H54 (cell line): Measurements from ENCODE around the gene DNAH3.
"Not testable (repeated sequence)": the region's sequence is repeated elsewhere in the genome, so short reads cannot be mapped to it uniquely, and the experiment has no call there.

ENCODE experiments used
- DNase-seq: peaks from one replicate; pipeline ENCODE4 v3.0.0; 2011; ENCODE audit warnings: low spot score, mixed read lengths; ENCODE audit not compliant: insufficient read length
- FAIRE-seq: peaks from 3 replicates; lab custom pipeline; 2011; peaks lifted over from hg19 to GRCh38; lab: Jason Lieb, UNC
- POLR2A ChIP-seq: IDR thresholded peaks from 2 replicates; pipeline ENCODE4 v1.6.1; 2011; ENCODE audit warnings: low read depth, mild to moderate bottlenecking, low read length

DNAH3 gene

DNA sequence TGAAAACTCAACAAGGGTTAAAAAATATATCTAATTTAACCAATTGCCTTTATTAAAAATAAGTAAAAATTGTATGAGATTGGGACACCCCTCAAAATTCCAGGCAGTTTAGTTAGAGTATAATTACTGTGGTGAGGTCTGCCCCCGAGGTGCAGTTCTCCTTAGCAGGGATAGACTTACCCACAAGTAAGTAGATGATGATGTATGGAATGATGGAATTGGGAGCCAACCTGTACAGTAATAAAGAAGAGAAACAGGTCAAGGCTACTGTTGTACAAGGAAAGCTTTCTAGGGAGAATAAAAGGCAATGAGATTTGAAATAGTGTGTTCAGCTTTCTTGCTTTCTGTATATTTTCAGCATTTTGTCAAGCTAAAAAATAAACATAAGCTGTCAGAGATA, 9.6 kb upstream of the DNAH3 start:
- DNase-seq = no peak
- TF ChIP-seq POLR2A = no peak
- FAIRE-seq = no peak

DNA sequence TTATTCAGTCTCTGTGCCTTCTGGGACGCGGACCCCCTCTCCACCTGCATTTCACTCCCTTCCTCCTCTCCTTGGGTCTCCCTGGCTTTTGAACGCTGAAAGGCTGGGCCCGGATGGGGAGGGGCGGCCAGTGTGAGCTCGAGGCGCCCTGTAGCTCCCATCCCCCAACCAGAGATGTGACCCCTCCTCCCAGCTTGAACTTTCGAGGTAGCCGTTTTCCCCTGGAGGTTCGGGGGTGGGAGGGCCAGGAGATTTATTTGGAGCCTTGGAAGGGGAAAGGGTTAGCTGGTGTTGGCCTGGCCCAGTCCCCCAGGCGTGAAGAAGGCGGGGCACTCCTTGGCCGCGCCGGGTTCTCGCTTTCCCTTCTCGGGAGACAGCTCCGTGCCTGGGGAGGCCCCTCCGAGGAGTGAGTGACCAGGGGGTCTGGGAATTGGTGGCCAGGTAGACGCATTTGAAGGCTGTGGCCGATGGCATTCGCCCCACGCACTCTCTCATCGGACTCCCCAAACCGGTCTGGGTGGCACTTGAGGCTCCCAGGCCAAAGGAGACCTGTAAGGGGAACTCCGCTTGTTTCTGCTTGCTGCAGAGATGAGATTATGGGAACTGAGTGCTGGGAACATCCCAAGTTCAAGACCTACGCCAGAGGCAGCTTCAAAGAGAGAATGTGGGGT, 8.8 kb upstream of the DNAH3 start:
- no peak for TF ChIP-seq POLR2A
- no peak for DNase-seq
- FAIRE-seq = no peak

DNA sequence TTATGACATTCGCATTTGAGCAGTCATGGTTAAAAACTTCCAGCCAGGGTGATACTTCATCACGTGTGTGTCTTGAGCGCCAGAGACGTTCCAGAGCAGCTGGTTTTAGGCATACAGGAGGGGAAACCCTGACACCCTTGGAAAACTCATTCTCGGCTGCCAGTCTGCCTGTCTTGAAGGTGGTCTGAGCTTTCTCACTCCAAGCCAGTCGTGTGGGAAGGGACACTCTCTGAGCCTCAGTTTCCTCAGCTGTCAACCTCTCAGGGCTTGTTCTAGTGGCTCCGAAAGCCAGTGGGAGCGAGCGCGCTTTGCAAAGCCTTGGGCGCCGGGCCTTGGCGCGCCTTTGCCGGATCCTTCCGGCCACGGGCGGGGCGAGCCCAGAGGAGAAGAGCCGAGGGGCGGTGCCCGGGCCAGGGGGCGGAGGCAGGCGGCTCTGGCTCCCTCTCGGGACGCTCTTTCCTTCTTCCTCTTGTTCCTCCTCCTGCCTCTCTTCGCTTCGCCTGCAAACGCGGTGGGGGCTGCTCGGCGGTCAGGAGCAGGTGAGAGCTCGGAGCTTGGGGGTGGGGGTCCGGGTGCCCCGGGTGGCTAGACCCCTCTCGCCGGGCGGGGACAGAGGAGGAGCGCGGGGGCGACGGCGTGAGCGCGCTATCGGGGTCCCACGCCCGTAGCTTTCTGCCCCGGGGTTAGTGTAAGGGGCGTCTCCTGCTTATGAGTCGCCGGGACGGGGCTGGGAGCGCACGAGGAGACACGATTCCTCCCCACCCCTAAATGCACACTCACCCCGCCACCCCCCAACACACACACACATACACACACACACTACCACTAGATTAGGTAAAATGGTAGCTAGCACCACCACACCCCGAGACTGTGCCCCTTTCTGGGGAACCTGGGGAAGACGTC, 7.8 kb upstream of the DNAH3 start, which contains the start of gene LDAF1:
TSS of gene LDAF1 (plus strand) at position 467 of the 903 bp plus-strand sequence. CDS start 2,509 bp downstream, outside the sequence.
- FAIRE-seq (peak; percentile 27), DNase-seq (peak; percentile 87)
- peak; percentile 20; the same call in 1 of the 2 replicates for TF ChIP-seq POLR2A

DNA sequence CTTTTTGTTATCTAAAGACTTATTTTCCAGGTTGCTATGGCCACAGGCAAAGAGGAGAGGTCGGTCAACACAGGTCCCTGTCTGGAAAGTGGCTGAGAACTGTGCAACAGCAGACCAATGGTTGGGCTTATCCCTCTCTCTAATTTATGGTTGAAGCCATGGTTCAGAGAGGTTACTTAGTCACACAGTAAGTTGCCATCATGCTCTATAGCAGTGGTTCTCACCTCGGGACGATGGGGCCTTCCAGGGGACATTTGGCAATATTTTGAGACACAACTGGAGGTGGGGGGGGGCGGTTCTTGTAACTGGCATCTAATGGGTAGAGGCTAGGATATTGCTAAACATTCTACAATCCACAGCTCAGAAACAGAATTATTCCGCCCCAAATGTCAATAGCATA, 7.0 kb upstream of the DNAH3 start:
- no peak for DNase-seq
- TF ChIP-seq POLR2A = no peak
- FAIRE-seq = no peak

DNA sequence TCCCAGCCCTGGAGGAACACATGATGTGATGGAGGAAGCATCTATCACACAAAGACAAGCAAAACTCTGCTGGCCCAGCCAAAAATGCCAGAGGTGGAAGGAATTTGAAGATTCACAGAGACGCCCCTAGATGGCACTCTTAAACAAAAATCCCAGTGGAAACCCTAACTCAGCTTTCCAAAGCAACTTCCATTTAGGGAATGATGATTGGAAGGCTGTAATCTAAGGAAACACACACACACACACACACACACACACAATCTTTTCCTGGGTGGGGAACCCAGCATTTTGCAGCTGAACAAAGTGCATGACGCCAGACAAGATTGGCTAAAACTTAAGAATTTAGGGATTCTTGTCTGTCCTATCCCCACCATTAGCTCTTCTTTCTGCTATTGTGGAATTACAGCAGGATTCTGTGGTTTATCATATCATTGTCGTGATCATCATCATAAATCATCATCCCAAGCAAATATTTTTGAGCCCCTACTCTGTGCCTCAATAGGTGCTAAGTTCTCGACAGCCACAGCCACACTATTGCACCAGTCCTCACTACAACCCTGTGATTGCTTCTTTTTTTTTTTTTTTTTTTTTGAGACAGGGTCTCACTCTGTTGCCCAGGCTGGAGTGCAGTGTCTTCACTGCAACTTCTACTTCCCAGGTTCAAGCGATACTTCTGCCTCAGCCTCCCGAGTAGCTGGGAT, 6.3 kb upstream of the DNAH3 start:
- DNase-seq (peak; percentile 76), FAIRE-seq (peak; percentile 52)
- TF ChIP-seq POLR2A = no peak

DNA sequence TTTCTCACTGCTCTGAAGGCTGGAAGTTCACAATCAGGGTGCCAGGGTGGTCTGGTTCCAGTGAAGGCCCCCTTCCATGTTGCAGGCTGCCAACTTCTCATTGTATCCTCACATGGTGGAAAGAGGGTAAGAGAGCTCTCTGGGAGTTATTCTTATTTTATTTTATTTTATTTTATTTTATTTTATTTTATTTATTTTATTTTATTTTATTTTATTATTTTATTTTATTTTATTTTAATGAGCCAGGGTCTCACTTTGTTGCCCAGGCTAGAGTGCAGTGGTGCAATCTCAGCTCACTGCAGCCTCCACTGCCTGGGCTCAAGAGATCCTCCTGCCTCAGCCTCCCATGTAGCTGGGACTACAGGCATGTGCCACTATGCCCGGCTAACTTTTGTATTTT, 5.4 kb upstream of the DNAH3 start:
- not testable (repeated sequence) for DNase-seq, FAIRE-seq

DNA sequence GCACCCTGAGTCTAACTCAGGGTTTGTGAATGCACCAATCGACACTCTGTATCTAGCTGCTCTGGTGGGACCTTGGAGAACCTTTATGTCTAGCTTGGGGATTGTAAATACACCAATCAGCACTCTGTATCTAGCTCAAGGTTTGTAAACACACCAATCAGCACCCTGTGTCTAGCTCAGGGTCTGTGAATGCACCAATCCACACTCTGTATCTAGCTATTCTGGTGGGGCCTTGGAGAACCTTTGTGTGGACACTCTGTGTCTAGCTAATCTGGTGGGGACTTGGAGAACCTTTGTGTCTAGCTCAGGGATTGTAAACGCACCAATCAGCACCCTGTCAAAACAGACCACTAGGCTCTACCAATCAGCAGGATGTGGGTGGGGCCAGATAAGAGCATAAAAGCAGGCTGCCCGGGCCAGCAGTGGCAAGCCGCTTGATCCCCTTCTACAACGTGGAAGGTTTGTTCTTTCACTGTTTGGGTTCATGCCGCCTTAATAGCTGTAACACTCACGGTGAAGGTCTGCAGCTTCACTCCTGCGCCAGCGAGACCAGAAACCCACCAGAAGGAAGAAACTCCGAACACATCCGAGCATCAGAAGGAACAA, 2.6 kb upstream of the DNAH3 start:
- DNase-seq, FAIRE-seq: not testable (repeated sequence)

DNA sequence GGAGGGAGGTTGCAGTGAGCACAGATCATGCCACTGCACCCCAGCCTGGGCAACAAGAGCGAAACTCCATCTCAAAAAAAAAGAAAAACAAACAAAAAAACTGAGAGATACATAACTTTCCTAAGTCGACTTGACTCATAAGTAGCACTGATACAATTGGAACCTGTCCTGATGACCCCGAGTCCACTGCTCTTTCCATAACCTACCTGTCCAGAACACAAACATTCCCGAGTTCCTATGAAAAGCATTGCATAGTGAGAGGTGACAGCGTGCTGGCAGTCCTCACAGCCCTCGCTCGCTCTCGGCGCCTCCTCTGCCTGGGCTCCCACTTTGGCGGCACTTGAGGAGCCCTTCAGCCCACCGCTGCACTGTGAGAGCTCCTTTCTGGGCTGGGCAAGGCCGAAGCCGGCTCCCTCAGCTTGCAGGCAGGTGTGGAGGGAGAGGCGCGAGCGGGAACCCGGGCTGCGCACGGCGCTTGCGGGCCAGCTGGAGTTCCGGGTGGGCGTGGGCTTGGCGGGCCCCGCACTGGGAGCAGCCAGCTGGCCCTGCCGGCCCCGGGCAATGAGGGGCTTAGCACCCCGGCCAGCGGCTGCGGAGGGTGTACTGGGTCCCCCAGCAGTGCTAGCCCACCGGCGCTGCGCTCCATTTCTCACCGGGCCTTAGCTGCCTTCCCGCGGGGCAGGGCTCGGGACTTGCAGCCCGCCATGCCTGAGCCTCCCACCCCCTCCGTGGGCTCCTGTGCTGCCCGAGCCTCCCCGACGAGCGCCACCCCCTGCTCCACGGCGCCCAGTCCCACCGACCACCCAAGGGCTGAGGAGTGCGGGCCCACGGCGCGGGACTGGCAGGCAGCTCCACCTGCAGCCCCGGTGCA, 1.7 kb upstream of the DNAH3 start:
- FAIRE-seq, DNase-seq: not testable (repeated sequence)

DNA sequence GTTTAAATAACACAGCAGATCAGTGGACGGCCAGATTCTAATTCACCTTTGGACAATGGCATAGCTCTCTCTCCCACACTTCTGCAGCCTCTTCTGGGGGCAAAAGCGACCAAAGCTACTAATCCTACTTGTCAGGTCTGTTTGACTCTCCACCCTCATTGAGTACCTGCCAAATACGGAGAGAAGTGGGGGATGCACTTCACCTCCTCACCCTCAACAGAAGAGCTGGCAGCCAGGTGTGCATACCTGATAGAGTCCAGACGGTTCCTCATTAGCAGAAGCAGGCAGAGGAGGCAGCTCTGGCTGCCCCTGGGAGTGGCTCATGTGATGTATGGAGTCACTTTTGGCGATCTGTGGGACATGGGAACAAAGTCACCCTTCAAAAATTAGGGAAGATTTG, 4.9 kb downstream of the DNAH3 start:
- DNase-seq (no peak), FAIRE-seq (no peak)
- TF ChIP-seq POLR2A = no peak

DNA sequence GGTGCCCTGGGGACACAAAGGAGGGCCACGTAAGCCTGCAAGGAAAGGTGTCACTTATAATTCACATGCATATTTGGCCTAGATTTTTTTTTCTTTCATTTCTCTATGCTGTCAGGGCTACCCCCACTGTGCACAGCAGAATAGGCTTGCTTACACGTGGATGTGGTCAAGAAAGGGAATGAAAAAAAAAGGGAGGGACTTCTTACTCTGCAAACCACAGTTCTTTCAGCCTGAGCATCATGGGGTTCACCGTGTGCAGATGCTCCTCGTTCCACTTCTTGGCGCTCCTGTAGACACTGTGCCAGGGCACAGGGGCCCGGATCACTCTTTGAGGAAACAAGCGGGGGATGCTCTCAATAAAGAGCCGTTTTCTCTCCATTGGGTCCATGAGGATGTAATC, 16.6 kb downstream of the DNAH3 start:
- no peak for TF ChIP-seq POLR2A
- no peak for DNase-seq
- FAIRE-seq = no peak

DNA sequence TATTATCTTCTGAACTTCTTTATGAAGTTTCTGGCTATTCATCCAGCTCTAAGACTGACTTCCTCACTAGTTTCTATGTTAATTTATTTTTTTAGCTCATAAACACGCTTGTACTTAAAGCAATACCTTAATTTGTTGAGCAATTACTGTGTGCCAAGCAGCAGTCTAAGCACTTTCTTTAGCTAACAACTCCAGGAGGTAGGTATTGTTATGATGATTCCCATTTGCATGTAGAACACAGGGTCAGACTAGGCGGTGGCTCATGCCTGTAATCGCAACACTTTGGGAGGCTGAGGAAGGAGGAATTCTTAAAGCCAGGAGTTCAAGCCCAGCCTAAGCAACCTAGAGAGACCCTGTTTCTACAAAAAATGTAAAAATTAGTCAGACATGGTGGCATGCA, 19.8 kb downstream of the DNAH3 start:
- no peak for DNase-seq
- FAIRE-seq = no peak
- no peak for TF ChIP-seq POLR2A

DNA sequence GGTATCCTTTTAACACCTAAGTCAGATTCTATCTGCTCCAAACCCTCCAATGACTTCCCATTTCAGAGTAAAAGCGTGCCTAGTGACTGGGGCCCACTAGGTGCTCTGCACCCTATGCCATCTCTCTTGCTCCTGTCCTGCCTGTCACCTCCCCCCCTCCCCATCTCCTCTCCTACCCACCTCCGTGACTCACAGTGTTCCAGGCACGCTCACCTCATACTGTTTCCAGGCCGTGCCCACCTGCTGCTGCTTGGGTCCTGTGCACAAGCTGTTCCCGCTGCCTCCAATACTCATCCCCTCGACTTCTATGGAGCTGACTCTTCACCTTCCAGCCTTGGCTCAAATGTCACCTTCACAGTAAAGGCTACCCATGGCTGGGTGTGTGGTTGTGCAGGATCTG, 21.7 kb downstream of the DNAH3 start:
- FAIRE-seq (no peak), DNase-seq (no peak)
- TF ChIP-seq POLR2A = no peak

DNA sequence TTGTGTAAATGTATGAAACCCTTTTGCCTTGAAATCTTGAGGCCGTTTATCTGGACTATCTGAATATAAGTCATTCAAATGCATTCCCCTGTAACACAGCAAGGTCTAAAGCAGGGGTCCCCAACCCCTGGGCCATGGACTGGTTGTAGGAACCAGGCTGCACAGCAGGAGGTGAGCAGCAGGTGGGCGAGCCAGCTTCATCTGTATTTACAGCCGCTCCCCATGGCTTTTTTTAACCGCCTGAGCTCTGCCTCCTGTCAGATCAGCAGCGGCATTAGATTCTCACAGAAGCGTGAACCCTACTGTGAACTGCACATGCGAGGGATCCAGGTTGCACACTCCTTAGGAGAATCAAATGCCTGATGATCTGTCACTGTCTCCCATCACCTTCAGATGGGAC, 24.1 kb downstream of the DNAH3 start:
- no peak for FAIRE-seq
- no peak for TF ChIP-seq POLR2A

More for the DNA sequence above, 24.1 kb downstream of the DNAH3 start:
- no peak for DNase-seq
